Mesendoderm (in vitro differentiated cells): ENCODE results near the gene GPRC5B.

Source experiments
- DNase-seq: peaks from one replicate; pipeline ENCODE4 v3.0.0; 2013
- H2AK5ac ChIP-seq: 2 replicates; pipeline ENCODE4 v1.6.1; 2013; ENCODE audit warnings: low read length, inconsistent platforms
- H2BK120ac ChIP-seq: 2 replicates; pipeline ENCODE4 v1.6.1; 2013; ENCODE audit warnings: low read depth, mild to moderate bottlenecking, low read length, moderate library complexity, mixed read lengths
- H2BK15ac ChIP-seq: replicated peaks from 2 replicates; pipeline ENCODE4 v1.6.1; 2013; ENCODE audit warnings: low read depth, mild to moderate bottlenecking, moderate library complexity
- H2BK5ac ChIP-seq: 2 replicates; pipeline ENCODE4 v1.6.1; 2013; ENCODE audit warnings: low read length, inconsistent platforms
- H3K18ac ChIP-seq: 2 replicates; pipeline ENCODE4 v1.6.1; 2013; ENCODE audit warnings: mild to moderate bottlenecking, low read length, mixed read lengths
- H3K23ac ChIP-seq: one replicate; pipeline ENCODE4 v1.6.1; 2013; ENCODE audit warnings: low read length
- H3K27ac ChIP-seq: 2 replicates; pipeline ENCODE4 v1.5.1; 2013; ENCODE audit warnings: low read depth, mild to moderate bottlenecking, inconsistent platforms, low read length, moderate library complexity
- H3K27me3 ChIP-seq: 2 replicates; pipeline ENCODE4 v1.6.1; 2013; ENCODE audit warnings: low read length, control low read depth, mild to moderate bottlenecking, inconsistent platforms; ENCODE audit not compliant: insufficient read depth, poor library complexity
- H3K36me3 ChIP-seq: 2 replicates; pipeline ENCODE4 v1.6.1; 2013; ENCODE audit warnings: low read length, inconsistent platforms; ENCODE audit not compliant: control insufficient read depth, insufficient read depth
- H3K4ac ChIP-seq: one replicate; pipeline ENCODE4 v1.6.1; 2013; ENCODE audit warnings: low read depth, mild to moderate bottlenecking, low read length, moderate library complexity
- H3K4me1 ChIP-seq: 2 replicates; pipeline ENCODE4 v1.6.1; 2013; ENCODE audit warnings: low read depth, low read length, inconsistent platforms; ENCODE audit not compliant: control insufficient read depth
- H3K4me2 ChIP-seq: 2 replicates; pipeline ENCODE4 v1.6.1; 2013; ENCODE audit warnings: low read length
- H3K4me3 ChIP-seq: 2 replicates; pipeline ENCODE4 v1.5.1; 2013; ENCODE audit warnings: mild to moderate bottlenecking, low read length
- H3K56ac ChIP-seq: one replicate; pipeline ENCODE4 v1.6.1; 2013; ENCODE audit warnings: low read length
- H3K79me1 ChIP-seq: 2 replicates; pipeline ENCODE4 v1.6.1; 2013; ENCODE audit warnings: low read length, inconsistent platforms
- H3K79me2 ChIP-seq: 2 replicates; pipeline ENCODE4 v1.6.1; 2013; ENCODE audit warnings: mild to moderate bottlenecking, low read length; ENCODE audit not compliant: control insufficient read depth, insufficient read depth
- H3K9ac ChIP-seq: 2 replicates; pipeline ENCODE4 v1.6.1; 2013; ENCODE audit warnings: low read length, inconsistent platforms
- H4K5ac ChIP-seq: one replicate; pipeline ENCODE4 v1.6.1; 2013; ENCODE audit warnings: low read length
- H4K8ac ChIP-seq: one replicate; pipeline ENCODE4 v1.6.1; 2013; ENCODE audit warnings: low read depth, mild to moderate bottlenecking, control low read depth, low read length, moderate library complexity
- WGBS: extraction: QIAGEN DNeasy Blood & Tissue Kit; methylation state at CpG from one replicate; pipeline ENCODE4 v1.1.7; 2013; ENCODE audit warnings: low lambda C conversion rate, missing lambda C conversion rate; ENCODE audit not compliant: insufficient coverage; ENCODE audit errors: extremely low coverage; 5-methylcytosine and 5-hydroxymethylcytosine counted together

GPRC5B gene

GRCh38 chr16:19923396-19923795, 38.7 kb upstream of the GPRC5B start:
- Histone ChIP-seq H2BK5ac (no peak overlapping the region), H2AK5ac (no peak overlapping the region), H3K9ac (no peak overlapping the region), H3K4me3 (no peak overlapping the region), H2BK15ac (no peak overlapping the region), H3K18ac (no peak overlapping the region), H3K27ac (no peak overlapping the region), H3K36me3 (no peaks in the 10 kb centered on the region), H4K5ac (no peak overlapping the region), H2BK120ac (no peak overlapping the region), H3K56ac (no peak overlapping the region), H4K8ac (no peak overlapping the region), H3K4ac (no peak overlapping the region), H3K4me2 (no peak overlapping the region), H3K79me1 (no peaks in the 10 kb centered on the region), H3K4me1 (no peaks in the 10 kb centered on the region), H3K27me3 (no peaks in the 10 kb centered on the region), H3K23ac (no peak overlapping the region), H3K79me2 (no peaks in the 10 kb centered on the region)
- no CpG with 5 or more reads among the region's 5 CpGs for WGBS
- no peak for DNase-seq

GRCh38 chr16:19919142-19919541, 34.5 kb upstream of the GPRC5B start:
- no peak overlapping the region for H4K5ac ChIP-seq
- H3K79me1 ChIP-seq, result no peaks in the 10 kb centered on the region
- no peaks in the 10 kb centered on the region for H3K36me3 ChIP-seq
- H3K23ac ChIP-seq, result no peak overlapping the region
- H3K4me1 ChIP-seq, result no peaks in the 10 kb centered on the region
- H3K4me2 ChIP-seq, result no peak overlapping the region
- DNase-seq, result no peak
- no peak overlapping the region for H3K4me3 ChIP-seq
- no peak overlapping the region for H2BK120ac ChIP-seq
- H3K4ac ChIP-seq, result no peak overlapping the region
- H2BK15ac ChIP-seq, result no peak overlapping the region
- no peak overlapping the region for H3K18ac ChIP-seq
- H3K27me3 ChIP-seq, result no peaks in the 10 kb centered on the region
- H2BK5ac ChIP-seq, result no peak overlapping the region
- WGBS, result no CpG with 5 or more reads among the region's 7 CpGs
- H2AK5ac ChIP-seq, result no peak overlapping the region
- no peak overlapping the region for H3K27ac ChIP-seq
- no peak overlapping the region for H3K9ac ChIP-seq
- H3K56ac ChIP-seq, result no peak overlapping the region
- no peak overlapping the region for H4K8ac ChIP-seq
- no peaks in the 10 kb centered on the region for H3K79me2 ChIP-seq

- no peak overlapping the region for H3K23ac ChIP-seq
- no peak overlapping the region for H3K4ac ChIP-seq
- H3K4me3 ChIP-seq, result no peak overlapping the region
- no peaks in the 10 kb centered on the region for H3K4me1 ChIP-seq
- H2AK5ac ChIP-seq, result no peak overlapping the region
- no peak overlapping the region for H2BK15ac ChIP-seq
- H4K5ac ChIP-seq, result no peak overlapping the region
- H3K36me3 ChIP-seq, result no peaks in the 10 kb centered on the region
- DNase-seq, result no peak
- no peaks in the 10 kb centered on the region for H3K79me2 ChIP-seq
- no peak overlapping the region for H2BK5ac ChIP-seq
- no peak overlapping the region for H3K18ac ChIP-seq
- no peaks in the 10 kb centered on the region for H3K79me1 ChIP-seq
- no peak overlapping the region for H3K56ac ChIP-seq
- H3K9ac ChIP-seq, result no peak overlapping the region
- WGBS, result no CpG with 5 or more reads among the region's 5 CpGs
- no peaks in the 10 kb centered on the region for H3K27me3 ChIP-seq
- no peak overlapping the region for H2BK120ac ChIP-seq
- no peak overlapping the region for H3K27ac ChIP-seq
- H3K4me2 ChIP-seq, result no peak overlapping the region
- no peak overlapping the region for H4K8ac ChIP-seq
Measured at GRCh38 chr16:19916064-19916463, 31.4 kb upstream of the GPRC5B start.

- H3K4me1 ChIP-seq, result no peaks in the 10 kb centered on the region
- H2BK15ac ChIP-seq, result no peak overlapping the region
- H4K5ac ChIP-seq, result no peak overlapping the region
- no peak overlapping the region for H3K9ac ChIP-seq
- H3K79me2 ChIP-seq, result no peaks in the 10 kb centered on the region
- H3K27ac ChIP-seq, result no peak overlapping the region
- no peaks in the 10 kb centered on the region for H3K36me3 ChIP-seq
- DNase-seq, result no peak
- no peak overlapping the region for H3K4ac ChIP-seq
- H4K8ac ChIP-seq, result no peak overlapping the region
- H2AK5ac ChIP-seq, result no peak overlapping the region
- H3K56ac ChIP-seq, result no peak overlapping the region
- H2BK5ac ChIP-seq, result no peak overlapping the region
- H3K18ac ChIP-seq, result no peak overlapping the region
- H3K4me3 ChIP-seq, result no peak overlapping the region
- H3K23ac ChIP-seq, result no peak overlapping the region
- 96% methylated on average over 3 of the region's 7 CpGs for WGBS
- no peaks in the 10 kb centered on the region for H3K79me1 ChIP-seq
- no peak overlapping the region for H2BK120ac ChIP-seq
- H3K27me3 ChIP-seq, result no peaks in the 10 kb centered on the region
- no peak overlapping the region for H3K4me2 ChIP-seq
Measured at GRCh38 chr16:19914877-19915276, 30.2 kb upstream of the GPRC5B start.

- no peak overlapping the region for H3K4ac ChIP-seq
- no peaks in the 10 kb centered on the region for H3K36me3 ChIP-seq
- no peak overlapping the region for H2AK5ac ChIP-seq
- no peak overlapping the region for H4K5ac ChIP-seq
- H3K27ac ChIP-seq, result no peak overlapping the region
- WGBS, result no CpG with 5 or more reads among the region's 2 CpGs
- H3K18ac ChIP-seq, result no peak overlapping the region
- no peak overlapping the region for H3K56ac ChIP-seq
- no peak overlapping the region for H3K4me2 ChIP-seq
- DNase-seq, result no peak
- no peaks in the 10 kb centered on the region for H3K27me3 ChIP-seq
- H3K23ac ChIP-seq, result no peak overlapping the region
- no peak overlapping the region for H3K4me3 ChIP-seq
- H3K79me2 ChIP-seq, result no peaks in the 10 kb centered on the region
- no peak overlapping the region for H3K9ac ChIP-seq
- no peak overlapping the region for H4K8ac ChIP-seq
- H2BK15ac ChIP-seq, result no peak overlapping the region
- H2BK120ac ChIP-seq, result no peak overlapping the region
- no peak overlapping the region for H2BK5ac ChIP-seq
- no peaks in the 10 kb centered on the region for H3K79me1 ChIP-seq
- H3K4me1 ChIP-seq, result no peaks in the 10 kb centered on the region
Measured at GRCh38 chr16:19913340-19913645, 28.6 kb upstream of the GPRC5B start.

- H3K4me3 ChIP-seq, result no peak overlapping the region
Measured at GRCh38 chr16:19912455-19913339, 28.0 kb upstream of the GPRC5B start.

More at GRCh38 chr16:19912455-19913339, 28.0 kb upstream of the GPRC5B start:
- no peak overlapping the region for H3K23ac ChIP-seq
- DNase-seq, result peak; percentile 73
- H3K4me2 ChIP-seq, result no peak overlapping the region
- no peak overlapping the region for H4K5ac ChIP-seq
- no peak overlapping the region for H2BK5ac ChIP-seq
- H3K18ac ChIP-seq, result no peak overlapping the region
- H3K9ac ChIP-seq, result no peak overlapping the region
- H2BK15ac ChIP-seq, result no peak overlapping the region
- H3K56ac ChIP-seq, result no peak overlapping the region
- no peaks in the 10 kb centered on the region for H3K79me2 ChIP-seq
- H2BK120ac ChIP-seq, result no peak overlapping the region
- no CpG with 5 or more reads among the region's 22 CpGs for WGBS
- no peak overlapping the region for H3K27ac ChIP-seq
- H3K36me3 ChIP-seq, result no peaks in the 10 kb centered on the region
- H3K27me3 ChIP-seq, result no peaks in the 10 kb centered on the region
- no peaks in the 10 kb centered on the region for H3K79me1 ChIP-seq
- no peak overlapping the region for H3K4ac ChIP-seq
- peaks cover 2% of the 10 kb centered on the region for H3K4me1 ChIP-seq
- no peak overlapping the region for H4K8ac ChIP-seq
- no peak overlapping the region for H2AK5ac ChIP-seq
